ENCODE results near the gene EEF1AKMT3.

DNA sequence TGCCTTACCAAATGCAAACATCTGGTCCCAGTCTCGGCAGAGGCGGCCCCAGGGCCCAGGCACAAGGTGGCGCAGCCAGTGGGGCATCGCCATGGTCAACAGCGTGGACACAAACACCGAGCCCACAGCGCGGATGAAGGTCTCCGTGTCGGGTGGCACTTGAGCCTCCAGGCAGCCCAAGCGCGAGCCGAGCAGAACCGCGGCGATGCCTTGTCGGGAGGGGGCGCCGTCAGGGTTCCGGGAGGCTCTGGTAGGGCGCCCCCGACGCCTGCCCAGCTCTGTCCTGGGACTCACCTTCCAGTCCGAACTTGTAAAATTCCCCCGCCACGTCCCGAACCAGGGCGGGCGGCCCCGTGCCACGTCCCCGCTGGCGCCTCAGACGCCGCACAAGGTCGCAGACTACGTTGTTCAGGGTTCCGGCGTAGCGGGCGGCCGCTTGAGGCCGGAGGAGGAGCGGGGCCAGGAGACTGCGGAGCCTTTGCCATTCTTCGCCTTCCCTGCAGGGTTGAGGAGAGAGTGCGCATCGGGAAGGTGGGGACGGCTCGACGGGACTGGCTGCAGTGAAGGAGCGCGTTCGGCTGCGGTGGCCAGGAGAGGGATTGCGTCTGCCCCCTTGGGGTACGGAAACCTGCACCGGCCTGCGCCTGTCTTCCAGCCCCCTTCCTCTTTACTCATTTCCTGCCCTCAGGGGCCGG is 7.3 kb upstream of the EEF1AKMT3 start:
- TF ChIP-seq, protein P1, sequence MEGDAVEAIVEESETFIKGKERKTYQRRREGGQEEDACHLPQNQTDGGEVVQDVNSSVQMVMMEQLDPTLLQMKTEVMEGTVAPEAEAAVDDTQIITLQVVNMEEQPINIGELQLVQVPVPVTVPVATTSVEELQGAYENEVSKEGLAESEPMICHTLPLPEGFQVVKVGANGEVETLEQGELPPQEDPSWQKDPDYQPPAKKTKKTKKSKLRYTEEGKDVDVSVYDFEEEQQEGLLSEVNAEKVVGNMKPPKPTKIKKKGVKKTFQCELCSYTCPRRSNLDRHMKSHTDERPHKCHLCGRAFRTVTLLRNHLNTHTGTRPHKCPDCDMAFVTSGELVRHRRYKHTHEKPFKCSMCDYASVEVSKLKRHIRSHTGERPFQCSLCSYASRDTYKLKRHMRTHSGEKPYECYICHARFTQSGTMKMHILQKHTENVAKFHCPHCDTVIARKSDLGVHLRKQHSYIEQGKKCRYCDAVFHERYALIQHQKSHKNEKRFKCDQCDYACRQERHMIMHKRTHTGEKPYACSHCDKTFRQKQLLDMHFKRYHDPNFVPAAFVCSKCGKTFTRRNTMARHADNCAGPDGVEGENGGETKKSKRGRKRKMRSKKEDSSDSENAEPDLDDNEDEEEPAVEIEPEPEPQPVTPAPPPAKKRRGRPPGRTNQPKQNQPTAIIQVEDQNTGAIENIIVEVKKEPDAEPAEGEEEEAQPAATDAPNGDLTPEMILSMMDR (conservative IDR thresholded peaks at IDR 0.05; ENCODE audit: low read length): no peak
- TF ChIP-seq EZH2phosphoT487 (IDR thresholded peaks at IDR 0.05; ENCODE audit: borderline replicate concordance): no peak

Data from Loucy (cell line).